NCI-H524 (cell line): ENCODE data around the gene IGF1R.

Experiments used
- DNase-seq, 2 experiments: peaks; one replicate each; lab custom pipeline; 2025; lab: John Stamatoyannopoulos, UW

The IGF1R gene

DNA sequence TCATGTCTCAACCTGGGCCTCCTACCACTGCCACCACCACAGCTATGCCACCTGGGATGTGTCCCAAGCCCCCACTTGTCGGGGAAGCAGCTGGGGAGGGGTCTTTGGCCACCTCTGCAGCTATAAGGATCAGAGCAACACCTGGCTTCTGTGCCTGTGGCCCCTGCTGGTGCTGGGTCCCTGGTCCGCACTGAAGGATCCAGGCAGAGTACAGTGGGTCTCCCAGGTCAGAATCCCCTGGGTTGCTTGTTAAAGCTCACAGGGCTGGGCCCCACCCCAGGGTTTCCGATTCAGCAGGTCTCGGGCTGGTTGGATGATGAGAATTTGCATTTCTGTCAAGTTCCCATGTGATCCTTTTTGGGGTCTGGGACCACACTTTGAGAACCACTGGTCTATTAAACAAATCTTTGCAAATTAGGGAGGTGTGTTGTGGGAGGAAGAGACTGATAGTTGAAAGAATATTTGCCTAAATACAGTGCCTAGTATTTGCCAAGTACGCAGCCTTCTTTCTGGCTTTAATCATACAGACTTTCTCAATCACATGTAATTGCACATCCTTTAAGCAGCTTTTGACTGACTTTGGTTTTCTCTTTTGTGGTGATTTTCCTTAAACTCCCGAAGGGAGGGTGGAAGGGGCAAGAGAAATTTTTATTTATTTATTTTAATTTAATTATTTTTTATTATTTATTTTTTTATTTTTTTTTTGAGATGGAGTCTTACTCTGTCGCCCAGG lies 127.3 kb downstream of the IGF1R start:
- DNase-seq, result no peak

DNA sequence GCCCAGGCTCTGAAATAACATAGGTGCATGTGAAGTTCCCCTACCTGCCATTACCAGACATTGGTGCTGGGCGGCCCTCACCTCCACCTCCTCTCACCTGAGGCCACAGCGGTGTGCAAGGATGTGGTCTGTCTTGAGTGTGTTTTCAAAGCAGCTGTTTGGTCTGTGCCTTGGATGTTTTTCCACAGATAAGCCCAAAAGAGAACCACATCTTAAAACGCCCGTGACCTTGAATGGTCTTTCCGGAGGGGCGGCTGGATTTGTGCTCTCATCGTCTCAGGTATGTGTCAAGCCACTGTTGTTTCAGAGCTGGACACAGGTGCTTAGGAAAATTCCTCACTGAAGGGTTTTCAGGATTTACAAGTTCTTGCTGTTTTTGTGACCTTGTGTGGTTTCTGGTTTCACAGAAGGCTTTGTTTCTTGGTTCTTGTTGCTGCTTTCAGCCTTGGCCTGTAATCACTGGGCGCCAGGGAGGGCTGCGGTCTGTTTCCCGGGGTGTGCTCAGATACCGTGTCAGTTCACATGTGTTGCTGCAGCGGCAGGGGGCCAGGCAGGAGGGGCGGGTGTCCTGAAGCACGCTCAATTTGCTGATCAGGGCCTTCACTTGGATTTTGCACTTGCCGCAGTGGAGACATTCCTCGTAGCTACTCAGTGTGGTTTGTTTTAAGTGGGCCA lies 128.4 kb downstream of the IGF1R start:
- peak in 1 of 2 experiments; percentile 12 for DNase-seq

DNA sequence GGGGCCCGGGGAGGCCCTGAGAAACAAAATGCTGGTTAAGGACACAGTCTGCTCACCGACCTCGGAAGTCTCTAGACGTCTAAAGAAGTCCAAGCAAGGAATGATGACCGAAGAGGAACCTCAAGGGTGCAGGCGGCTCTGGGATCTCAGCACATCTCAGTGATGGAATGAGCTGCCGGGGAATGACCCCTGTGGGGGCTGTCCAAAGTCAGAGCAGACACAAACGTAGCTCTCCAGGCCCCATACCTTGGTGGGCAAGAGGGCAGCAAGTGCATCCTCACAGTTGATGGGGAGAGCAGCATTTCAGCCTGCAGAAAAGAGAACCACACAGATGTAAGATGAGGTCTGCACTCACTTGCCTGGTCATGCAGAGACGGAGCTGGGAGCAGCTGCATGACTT lies 129.1 kb downstream of the IGF1R start:
- DNase-seq, result no peak

DNA sequence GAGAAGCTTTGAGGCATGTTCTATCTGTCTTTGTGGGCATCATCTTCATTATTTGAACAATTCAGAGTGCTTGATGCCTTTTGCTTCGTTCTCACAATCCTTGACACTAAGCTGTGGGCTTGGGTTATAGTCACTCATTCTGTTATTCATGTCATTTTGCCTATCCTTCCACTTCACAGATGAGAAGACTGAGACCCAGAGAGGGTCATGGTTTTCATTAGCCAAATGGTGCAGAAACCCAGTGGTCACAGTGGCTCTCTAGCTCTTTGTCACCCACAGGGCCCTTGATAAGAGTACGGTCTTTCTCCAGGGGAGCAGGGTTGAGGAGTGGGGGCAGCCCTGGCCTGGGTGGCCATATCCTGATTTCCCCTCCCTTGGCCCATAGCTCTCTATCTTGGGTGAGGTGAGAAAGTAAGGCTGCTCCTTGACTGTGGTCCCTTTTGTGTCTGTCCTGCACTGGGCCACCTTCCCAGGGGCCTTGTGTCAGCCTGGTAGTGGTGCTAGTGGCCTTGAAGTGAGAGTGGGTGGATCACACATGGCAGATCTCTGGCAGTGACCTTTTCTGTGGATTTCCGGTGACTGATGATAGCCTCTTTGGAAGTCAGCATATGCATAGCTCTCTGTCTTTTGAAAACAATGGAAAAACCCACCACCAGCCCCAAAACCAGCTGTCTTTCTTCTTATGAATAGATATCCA lies 130.1 kb downstream of the IGF1R start:
- peak in 1 of 2 experiments; percentile 15 for DNase-seq

DNA sequence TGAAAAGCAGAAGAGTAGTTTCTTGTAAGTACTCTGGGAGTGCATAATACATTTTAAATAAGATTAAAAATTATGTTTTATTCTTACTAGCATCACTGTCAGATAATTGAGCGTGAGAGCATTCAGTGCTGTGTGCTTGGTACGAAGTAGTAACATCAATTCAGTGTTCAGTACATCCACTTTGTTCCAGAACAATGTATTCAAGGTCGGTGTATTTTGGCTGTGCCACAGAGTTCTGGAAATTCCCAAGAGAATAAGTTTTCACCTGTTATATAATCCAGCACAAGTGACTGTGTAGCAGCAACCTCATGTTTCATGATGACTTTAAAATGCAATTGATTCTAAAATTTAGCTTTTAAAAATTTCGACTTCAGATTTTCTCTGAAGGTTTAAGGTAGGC lies 130.6 kb downstream of the IGF1R start:
- DNase-seq, result no peak

DNA sequence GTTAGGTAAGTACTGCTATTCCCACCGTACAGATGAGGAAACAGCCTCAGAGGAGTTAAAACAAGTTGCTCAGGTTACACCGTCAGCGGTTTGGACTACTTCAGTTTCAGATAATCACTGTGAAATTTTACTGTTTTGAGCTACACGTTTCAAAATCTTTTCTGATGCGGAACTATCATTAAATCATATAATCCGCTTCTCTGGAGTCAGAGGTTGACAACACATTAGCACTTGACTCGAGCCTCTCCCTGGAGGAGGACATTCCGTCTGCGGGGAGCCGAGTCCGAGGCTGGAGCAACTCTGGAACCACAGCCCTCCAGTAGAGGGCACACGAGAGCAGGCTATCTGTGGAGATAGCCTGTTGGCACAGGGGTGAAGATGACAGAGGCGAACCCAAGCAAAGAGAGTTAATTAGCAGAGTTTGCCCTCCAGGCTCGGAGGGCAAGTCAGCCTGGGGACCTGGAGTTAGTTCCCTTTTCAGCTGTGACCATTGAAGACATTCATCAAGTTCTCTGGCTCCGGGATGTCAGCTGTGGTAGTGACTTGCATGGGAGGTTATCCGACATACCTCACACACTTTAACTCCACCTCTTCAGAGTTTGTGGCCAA lies 131.2 kb downstream of the IGF1R start:
- peak; percentile 66 to 91 for DNase-seq

DNA sequence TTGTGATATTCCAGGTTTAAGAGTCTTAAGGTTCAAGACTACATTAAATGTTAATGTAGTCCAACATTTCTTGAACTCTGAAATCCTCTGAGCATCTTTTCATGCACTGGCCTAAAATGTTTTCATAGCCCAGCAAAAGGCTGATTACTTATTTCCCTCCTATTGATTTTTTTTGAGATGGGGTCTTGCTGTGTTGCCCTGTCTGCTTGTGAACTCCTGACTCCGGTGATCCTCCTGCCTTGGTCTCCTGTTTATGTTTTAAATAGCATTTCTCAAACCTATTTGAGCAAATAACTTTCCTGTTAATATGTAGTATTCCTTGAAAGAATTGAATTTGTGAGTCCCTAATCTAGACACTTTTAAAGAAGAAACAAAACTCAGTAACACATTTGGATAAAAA lies 133.5 kb downstream of the IGF1R start:
- DNase-seq, result no peak

DNA sequence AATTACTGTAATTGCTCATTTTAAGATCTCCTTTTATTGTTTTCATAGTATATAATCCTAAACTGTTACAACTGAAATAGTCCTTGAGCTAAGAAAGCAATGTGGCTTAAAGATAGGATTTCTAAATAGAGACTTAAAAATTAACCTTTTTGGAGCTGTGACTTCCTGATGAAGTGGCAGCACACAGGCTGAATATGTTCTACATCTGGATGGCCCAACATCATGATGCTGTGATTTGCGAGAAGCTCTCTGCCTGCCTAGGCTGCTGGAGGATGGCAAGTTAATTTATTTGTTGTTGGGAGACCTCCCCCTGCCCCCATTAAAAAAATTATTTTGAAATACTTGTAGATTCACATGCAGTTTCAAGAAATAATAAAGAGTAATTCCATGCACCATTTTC lies 134.5 kb downstream of the IGF1R start:
- DNase-seq, result no peak

DNA sequence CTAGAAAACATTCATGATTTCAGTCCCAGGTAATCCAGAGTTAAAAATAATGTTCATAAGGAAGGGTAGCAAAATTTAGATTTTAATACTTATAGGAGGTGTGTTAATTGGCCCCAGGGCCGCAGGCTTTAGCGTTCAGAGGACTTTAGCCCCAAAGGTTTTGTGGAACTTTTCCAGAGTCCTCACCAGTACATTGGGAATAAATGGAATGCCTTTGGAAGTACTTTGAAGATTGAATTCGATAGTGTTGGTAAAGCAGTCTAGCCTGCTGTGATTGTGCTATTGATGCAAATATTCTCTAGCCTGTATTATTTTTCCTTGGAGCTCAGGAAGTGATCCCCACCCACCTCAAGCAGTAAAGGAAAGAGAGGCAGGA lies 137.1 kb downstream of the IGF1R start:
- no peak for DNase-seq

DNA sequence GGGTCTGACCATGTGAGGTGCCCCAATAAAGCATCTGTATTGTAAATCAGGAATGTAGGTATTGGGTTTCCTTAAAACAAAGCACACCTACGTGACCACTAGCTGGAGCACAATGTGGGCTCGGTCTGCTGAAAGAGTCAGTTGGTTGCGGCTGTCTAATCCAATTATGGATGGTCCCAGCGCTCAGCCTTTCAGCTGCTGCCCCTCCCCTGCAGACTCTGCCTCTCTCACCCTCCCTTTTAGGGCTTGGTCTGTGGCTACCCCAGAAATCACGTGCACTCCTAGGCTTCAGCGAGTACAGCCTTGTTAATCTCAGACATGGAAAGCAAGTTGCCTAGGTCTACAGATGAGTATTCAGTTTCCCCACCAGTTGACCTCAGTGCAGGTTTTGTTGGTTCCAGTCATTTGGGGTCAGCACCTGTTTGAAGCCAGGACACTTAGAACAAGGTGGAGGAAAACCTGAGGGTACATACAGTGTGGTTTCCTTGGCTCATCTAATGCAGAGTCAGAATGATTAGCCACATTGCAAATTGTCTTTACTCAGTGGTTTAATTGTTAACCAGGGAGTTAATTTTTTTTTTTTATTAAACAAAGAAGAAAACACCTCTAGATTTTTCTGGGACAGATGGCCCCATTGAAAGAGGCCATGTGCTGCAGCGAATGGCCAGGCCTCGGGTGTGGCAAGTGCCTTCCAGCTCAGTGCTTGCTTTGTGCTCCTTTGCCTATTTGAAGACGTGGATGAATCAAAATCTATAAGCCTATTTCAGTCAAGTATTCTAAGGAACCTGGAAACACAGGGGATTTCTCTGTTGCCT lies 137.7 kb downstream of the IGF1R start:
- DNase-seq, result peak; percentile 95 to 99

DNA sequence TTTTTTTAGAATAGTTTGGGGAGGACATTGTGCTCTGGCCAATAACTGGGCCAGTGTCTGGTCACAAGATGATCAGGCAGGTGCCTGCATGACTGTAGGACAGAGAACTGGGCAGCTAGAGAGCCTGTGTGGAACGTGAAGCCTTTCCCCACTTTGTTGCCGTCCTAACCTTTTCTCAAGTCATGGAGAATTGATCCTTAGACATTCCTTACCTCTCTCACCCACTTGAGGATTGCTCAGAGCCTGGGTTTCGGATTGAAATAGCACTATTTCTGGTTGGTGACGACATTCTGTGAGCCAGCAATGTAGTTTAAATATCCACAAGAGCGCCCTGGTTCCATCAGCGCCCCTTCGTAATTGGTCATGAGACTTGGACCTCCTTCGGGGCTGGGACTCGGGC lies 138.4 kb downstream of the IGF1R start:
- DNase-seq, result peak in 1 of 2 experiments; percentile 7

DNA sequence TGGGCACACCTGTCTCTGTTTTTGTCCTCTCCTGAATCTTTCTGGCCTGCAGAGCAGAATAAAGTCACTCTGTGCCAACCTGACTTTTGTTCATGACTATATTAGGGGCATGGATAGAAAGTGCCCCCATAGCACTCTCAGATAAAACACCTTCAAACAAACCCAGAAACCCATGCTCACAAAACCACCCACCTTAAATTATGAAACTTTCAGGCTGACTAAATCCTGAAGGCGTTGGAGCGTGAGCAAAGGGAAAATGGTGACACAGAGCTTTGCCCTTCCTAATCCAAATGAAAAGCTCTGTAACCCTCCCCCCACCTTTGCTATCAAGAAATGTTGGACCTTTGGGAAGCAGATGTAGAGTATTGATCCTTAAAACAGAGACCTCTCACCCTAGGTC lies 138.9 kb downstream of the IGF1R start:
- no peak for DNase-seq

DNA sequence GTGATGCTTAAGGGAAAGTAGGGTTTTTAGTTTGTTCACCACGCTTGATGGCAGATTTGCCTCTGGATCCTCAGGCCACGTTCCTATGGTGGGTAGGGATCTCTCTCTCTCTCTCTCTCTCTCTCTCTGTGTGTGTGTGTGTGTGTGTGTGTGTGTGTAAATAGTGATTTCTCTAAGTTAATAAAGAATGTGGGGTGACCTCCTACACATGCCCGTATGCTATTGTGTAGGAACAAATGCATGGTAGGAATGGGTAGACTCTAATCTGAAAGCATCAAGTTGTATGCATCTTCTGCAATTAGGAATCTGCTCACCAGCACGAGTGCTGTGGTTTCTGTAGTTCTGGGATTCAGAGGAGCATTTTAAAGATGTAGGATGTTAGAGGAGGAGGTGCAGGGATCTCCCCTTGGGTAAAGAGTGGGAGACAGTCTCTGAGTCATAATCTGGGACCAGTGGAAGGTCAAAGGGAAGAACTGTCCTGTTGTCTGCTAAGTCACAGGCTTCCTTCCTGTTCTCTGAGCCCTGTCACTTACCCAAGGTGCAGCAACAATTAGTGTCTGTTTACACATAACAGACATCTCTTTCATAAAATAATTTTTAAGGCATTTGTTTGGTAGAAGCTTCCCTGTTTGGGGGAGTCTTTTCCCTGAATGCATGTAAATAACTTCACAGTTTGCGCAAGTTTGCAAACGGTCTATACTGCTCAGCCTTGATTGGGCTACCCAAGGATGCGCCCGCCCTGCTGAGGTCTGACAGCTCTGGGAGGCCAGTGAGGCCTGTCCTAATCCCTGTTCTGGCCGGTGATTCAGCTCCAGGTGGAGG lies 139.8 kb downstream of the IGF1R start:
- DNase-seq, result no peak

DNA sequence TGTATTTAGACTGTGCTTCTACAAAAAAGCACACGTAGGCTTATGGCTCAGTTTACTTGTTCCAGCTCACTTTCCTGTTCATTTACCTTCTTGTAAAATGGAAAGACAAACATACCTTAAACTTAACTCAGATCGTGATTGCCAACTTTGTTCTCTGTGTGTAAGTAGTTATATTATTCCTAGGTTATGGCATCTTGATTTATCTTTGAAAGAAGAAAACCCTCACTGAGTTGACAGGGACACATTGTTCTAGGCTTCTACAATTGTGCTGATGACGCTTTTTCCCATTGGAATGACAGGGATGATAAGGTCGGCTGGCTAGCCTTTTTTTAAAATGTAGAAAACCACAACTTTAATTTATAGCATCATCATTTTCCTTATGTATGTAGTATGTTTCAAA lies 140.7 kb downstream of the IGF1R start:
- DNase-seq, result no peak

DNA sequence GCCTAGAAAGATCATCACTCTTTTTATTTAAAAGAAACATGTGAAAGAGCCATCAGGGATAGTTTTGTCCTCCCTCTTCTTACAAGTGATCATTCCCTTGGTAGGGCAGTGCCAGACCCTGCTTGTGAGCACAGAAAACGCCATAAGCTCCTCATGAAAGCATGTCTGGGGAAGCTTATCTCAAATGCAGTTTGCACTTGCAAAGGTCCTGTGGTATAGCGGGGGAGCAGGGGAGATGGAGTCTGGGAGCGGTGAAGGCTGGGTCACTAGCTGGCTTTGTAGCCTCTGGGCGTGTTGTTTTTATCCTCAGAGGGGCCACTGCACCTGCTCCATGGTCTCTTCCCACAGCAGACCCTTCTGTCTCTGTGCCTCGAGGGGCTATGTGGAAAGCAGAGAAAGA lies 141.9 kb downstream of the IGF1R start:
- DNase-seq, result no peak

DNA sequence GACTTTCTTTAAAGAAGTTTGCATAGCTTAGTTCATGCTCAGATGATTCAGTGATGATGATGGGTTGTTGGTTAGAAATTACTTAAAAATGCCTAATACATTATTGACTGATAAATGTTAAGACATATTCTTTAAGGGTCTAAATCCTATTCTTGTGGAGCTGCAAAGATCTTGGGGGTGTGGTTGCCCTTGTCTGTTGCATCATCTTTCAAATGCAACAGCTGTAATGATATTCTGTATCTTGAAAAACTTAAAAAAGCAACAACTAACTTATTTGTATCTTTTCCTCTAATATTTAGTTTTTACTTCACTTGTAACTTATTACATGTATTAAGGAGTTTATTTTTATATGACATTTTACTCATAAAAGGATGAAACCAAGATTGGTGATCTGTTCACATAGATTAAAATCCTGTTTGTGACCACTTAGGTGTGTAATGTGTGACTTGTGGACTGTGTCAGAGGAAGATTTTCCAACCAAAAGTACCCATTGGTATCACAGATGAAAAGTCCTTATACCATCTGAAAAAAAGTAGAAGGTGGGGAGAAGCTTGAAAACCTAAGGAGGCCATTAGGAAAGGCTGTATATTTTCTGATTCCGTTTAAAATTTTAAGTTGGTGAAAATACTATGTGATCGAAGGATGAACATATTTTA lies 142.8 kb downstream of the IGF1R start:
- DNase-seq, result no peak

DNA sequence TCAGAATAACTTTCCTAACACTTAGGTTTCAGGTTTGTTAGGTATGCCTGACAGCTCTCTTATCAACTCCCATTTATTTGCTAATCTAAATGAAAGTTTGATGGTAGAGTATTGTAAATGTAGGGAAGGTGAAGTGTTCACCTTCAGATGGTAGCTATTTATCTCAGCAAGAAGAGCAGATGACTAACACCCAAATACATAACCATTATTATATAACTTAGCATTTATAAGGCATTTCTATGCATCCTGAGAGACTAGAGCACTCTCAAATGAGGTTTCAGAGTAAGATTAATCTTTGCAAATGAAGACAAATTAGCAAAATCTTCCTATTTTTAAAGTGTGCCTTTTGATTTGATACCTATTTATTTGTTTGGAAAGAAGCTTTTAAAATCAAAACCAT lies 143.8 kb downstream of the IGF1R start:
- no peak for DNase-seq

DNA sequence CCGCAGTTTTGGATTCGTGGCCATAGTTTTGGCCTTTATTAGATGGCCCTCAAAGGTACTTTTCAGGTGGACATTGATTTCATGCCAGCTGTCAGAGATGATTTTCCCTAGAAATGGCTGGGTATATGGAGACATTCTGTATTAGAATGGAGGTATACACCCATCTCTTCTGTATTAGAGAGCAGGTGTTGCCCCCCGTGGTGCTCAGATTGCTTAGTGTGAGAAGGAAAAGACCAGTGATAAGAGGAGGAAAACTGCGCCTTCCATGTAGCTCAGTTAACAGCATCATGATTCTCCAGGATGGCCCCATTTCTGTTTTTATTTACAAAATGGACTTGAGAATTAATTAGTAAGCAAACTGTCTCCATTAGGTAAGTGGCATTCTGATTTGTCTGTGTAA lies 145.9 kb downstream of the IGF1R start:
- peak in 1 of 2 experiments; percentile 55 for DNase-seq

DNA sequence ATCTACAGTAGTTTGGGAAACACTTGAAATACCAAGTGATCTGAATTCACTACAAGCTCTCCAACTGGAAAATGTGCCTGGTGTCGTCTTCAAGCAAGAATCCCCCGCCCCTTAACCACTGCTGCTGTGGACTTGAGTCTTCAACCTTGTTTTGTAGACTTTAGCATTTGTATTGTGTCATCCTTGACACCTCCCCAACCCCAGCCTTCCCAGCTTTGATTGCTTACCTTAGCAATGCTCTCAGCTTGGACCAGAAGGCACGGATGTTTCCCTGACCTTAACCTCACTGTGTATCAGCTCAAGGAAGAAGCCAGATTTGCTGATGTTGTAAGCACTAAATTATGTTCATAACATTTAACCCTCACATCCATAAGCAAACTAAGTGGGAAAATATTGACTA lies 146.4 kb downstream of the IGF1R start:
- no peak for DNase-seq

DNA sequence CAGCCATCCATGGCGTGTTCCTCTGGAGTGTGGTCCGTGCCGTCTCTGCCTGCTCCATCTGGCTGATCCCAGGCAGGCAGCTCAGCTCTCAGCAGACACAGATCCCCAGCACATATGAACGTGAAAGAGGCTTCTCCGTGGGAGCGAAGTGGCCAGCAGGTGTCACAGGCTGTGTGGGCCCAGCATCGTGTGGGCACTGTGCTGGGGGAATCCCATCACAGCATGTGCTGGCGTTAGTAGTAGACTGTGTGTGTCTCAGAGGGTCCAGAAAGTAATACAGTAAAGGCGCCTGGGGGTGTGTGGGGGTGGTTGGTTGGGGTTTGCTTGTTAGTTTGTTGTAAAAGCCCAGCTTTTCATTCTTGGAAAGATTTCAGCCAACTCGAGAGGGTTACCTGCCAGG lies 147.6 kb downstream of the IGF1R start:
- DNase-seq, result peak in 1 of 2 experiments; percentile 73
